CD4-positive, alpha-beta T cell (primary cell): ENCODE data around the gene RAB18. TPM values are rescaled to one million over a fixed set of nuclear protein-coding genes. Genes with fewer than 3 reads are reported as not detected.

ENCODE experiments used
- ATAC-seq: fragments of 200-7000 bp; cut with Tn5 transposase; one replicate; pipeline ENCODE4 v1.10.0; 2022; ENCODE audit warnings: mild to moderate bottlenecking; ENCODE audit not compliant: poor library complexity
- CTCF ChIA-PET: fragments of 350-600 bp; sonication (Branson Sonifier 250); formaldehyde crosslinking; loops from one replicate; lab custom pipeline; 2021; ENCODE audit warnings: antibody characterized with exemption, inconsistent platforms; lab: Charles Lee
- POLR2A ChIA-PET: fragments of 350-600 bp; sonication (Branson Sonifier 250); formaldehyde crosslinking; loops from one replicate; lab custom pipeline; 2021; ENCODE audit warnings: antibody characterized with exemption, inconsistent platforms; lab: Charles Lee
- DNase-seq, 14 experiments: peaks; one replicate each; pipeline ENCODE4 v3.0.0-alpha.2; 2013 to 2020; ENCODE audit warnings: mixed read lengths in 2 of 14
- H3K27ac ChIP-seq, 2 donors: one replicate each; pipeline versions ENCODE4 v1.5.1 to v1.7.0; 2013; ENCODE audit warnings: low read length in 2 of 2, low read depth in 1 of 2, mild to moderate bottlenecking in 1 of 2
- H3K27me3 ChIP-seq, 2 experiments: 1 replicate in 1 of 2; 2 replicates in 1 of 2; pipeline versions ENCODE4 v1.6.1 to v1.7.0; 2013; ENCODE audit warnings: low read length in 2 of 2, control low read depth in 1 of 2, mild to moderate bottlenecking in 1 of 2, moderate library complexity in 1 of 2; ENCODE audit not compliant: insufficient read depth in 2 of 2, control insufficient read depth in 1 of 2
- H3K36me3 ChIP-seq: one replicate; pipeline ENCODE4 v1.6.1; 2013; ENCODE audit warnings: low read length, control low read depth; ENCODE audit not compliant: insufficient read depth
- H3K4me1 ChIP-seq: one replicate; pipeline ENCODE4 v1.6.1; 2013; ENCODE audit warnings: low read length, control low read depth; ENCODE audit not compliant: insufficient read depth
- H3K4me3 ChIP-seq: one replicate; pipeline ENCODE4 v1.5.1; 2013; ENCODE audit warnings: mild to moderate bottlenecking, low read length, moderate library complexity
- H3K9me3 ChIP-seq, 2 experiments: 1 replicate in 1 of 2; 2 replicates in 1 of 2; pipeline versions ENCODE4 v1.6.1 to v1.7.0; 2013; ENCODE audit warnings: low read length in 2 of 2, mild to moderate bottlenecking in 2 of 2, control low read depth in 1 of 2, moderate library complexity in 1 of 2; ENCODE audit not compliant: control insufficient read depth in 1 of 2, insufficient read depth in 1 of 2
- H3K27ac Mint-ChIP-seq: one replicate; pipeline ENCODE4 v1.8.0; 2020; ENCODE audit warnings: mixed read lengths
- H3K27me3 Mint-ChIP-seq: one replicate; pipeline ENCODE4 v1.8.0; 2021; ENCODE audit warnings: mixed read lengths
- H3K36me3 Mint-ChIP-seq: one replicate; pipeline ENCODE4 v1.8.0; 2021; ENCODE audit warnings: low read depth, mixed read lengths
- H3K4me1 Mint-ChIP-seq: one replicate; pipeline ENCODE4 v1.8.0; 2021; ENCODE audit warnings: low read depth, mixed read lengths
- H3K4me3 Mint-ChIP-seq: one replicate; pipeline ENCODE4 v1.8.0; 2020; ENCODE audit warnings: mild to moderate bottlenecking, mixed read lengths
- H3K9me3 Mint-ChIP-seq: one replicate; pipeline ENCODE4 v1.8.0; 2020; ENCODE audit warnings: mixed read lengths
- intact Hi-C, 2 experiments: fragments of 100-400 bp; cut with DNase I in 1 of 2; cut with micrococcal nuclease in 1 of 2; formaldehyde crosslinking; loops; one replicate each; pipeline versions ENCODE4 v1.15.1 to v1.9.0; 2023 to 2025; cut with DNase I, micrococcal nuclease
- total RNA-seq, 174 experiments: library from RNA in 2 of 174; stranded (reverse) in 2 of 174; gene quantifications; one replicate each; pipeline ENCODE4 v1.2.3 and lab custom pipeline; 2021 to 2026
- TF ChIP-seq, protein P1 (sequence below): fragments of 200-600 bp; IDR thresholded peaks from one replicate; pipeline ENCODE4 v1.8.0; 2022; ENCODE audit warnings: antibody characterized with exemption, mild to moderate bottlenecking

The RAB18 gene
- total RNA-seq, 2 experiments from 2014 or later, result 120 to 130 TPM

DNA sequence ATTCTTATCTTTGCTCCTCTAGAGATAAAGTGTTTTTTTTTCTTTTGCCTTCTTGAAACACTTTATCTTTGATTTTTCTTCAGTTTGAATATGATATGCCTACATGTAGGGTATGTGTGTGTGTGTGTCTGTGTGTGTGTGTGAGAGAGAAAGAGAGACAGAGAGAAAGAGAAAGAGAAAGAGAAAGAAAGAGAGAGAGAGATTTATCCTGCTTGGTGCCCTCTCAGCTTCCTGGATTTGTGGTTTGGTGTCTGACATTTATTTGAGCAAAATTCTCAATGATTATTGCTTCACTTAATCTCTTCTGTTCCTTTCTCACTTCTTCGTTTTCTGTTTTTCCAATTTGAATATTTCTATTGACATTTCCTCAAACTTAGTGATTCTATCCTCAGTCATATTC lies 60.3 kb downstream of the RAB18 start:
- intact Hi-C loops, result no loop called here
- ATAC-seq, result no peak
- POLR2A ChIA-PET, result interaction anchor here (0.7 kb wide), 1 partner anchor 60 kb away, joined by 3 read pairs; the partner anchor contains the start of gene RAB18

DNA sequence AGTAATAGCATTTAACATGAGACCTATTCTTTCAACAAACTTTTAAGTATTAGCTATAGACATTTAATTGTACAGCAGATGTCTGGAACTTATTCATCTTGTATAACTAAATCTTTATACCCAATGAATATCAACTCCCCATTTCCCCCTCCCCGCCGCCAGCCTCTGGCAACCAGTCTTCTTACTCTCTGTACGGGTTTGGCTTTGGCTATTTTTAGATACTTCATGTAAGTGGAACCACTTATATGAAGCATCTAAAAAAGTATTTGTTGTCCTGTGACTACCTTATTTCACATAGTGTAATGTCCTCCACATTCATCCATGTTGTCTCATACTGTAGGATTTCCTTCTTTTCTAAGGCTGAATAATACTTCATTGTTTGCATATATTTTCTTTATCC lies 60.8 kb downstream of the RAB18 start:
- H3K27ac Mint-ChIP-seq, result no peak overlapping the region
- POLR2A ChIA-PET, result no interaction called here
- DNase-seq, result no peak

More for the DNA sequence above, 60.3 kb downstream of the RAB18 start:
- TF ChIP-seq, protein P1, sequence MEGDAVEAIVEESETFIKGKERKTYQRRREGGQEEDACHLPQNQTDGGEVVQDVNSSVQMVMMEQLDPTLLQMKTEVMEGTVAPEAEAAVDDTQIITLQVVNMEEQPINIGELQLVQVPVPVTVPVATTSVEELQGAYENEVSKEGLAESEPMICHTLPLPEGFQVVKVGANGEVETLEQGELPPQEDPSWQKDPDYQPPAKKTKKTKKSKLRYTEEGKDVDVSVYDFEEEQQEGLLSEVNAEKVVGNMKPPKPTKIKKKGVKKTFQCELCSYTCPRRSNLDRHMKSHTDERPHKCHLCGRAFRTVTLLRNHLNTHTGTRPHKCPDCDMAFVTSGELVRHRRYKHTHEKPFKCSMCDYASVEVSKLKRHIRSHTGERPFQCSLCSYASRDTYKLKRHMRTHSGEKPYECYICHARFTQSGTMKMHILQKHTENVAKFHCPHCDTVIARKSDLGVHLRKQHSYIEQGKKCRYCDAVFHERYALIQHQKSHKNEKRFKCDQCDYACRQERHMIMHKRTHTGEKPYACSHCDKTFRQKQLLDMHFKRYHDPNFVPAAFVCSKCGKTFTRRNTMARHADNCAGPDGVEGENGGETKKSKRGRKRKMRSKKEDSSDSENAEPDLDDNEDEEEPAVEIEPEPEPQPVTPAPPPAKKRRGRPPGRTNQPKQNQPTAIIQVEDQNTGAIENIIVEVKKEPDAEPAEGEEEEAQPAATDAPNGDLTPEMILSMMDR, result no peak
- Histone ChIP-seq H3K36me3 (no peaks in the 10 kb centered on the region), H3K4me1 (peaks cover 16% of the 10 kb centered on the region), H3K9me3 (no peaks in the 10 kb centered on the region), H3K27me3 (no peaks in the 10 kb centered on the region), H3K4me3 (no peak overlapping the region), H3K27ac (no peak overlapping the region)
- no peaks in the 10 kb centered on the region for H3K36me3 Mint-ChIP-seq
- peaks cover 4% of the 10 kb centered on the region for H3K9me3 Mint-ChIP-seq
- no peak overlapping the region for H3K27ac Mint-ChIP-seq
- no peak overlapping the region for H3K4me3 Mint-ChIP-seq
- peaks cover 31% of the 10 kb centered on the region for H3K4me1 Mint-ChIP-seq
- H3K27me3 Mint-ChIP-seq, result no peaks in the 10 kb centered on the region
- CTCF ChIA-PET, result no interaction called here
- DNase-seq, result peak in 1 of 14 experiments; percentile 55

GRCh38 chr10:27568196-27569175 lies 64.4 kb downstream of the RAB18 start:
- H3K27ac ChIP-seq, result peak overlapping the region in 1 of 2 donors; percentile 32
- intact Hi-C loops, result no loop called here
- Mint-ChIP-seq H3K27me3 (no peaks in the 10 kb centered on the region), H3K27ac (peak overlapping the region; percentile 63), H3K9me3 (peaks cover 4% of the 10 kb centered on the region), H3K4me3 (no peak overlapping the region), H3K36me3 (no peaks in the 10 kb centered on the region), H3K4me1 (peaks cover 31% of the 10 kb centered on the region)
- no peak for ATAC-seq
- no peak overlapping the region for H3K4me3 ChIP-seq
- peaks cover 19% of the 10 kb centered on the region for H3K4me1 ChIP-seq
- no peaks in the 10 kb centered on the region for H3K27me3 ChIP-seq
- DNase-seq, result peak in 3 of 14 experiments; percentile 28 to 69 (median 30)
- TF ChIP-seq, protein P1, result no peak
- CTCF ChIA-PET, result interaction anchor here (1.0 kb wide), 1 partner anchor 1035 kb away, joined by 4 read pairs; no protein-coding TSS in a partner anchor
- H3K9me3 ChIP-seq, result no peaks in the 10 kb centered on the region
- no peaks in the 10 kb centered on the region for H3K36me3 ChIP-seq
- POLR2A ChIA-PET, result no interaction called here

More for the DNA sequence above, 60.8 kb downstream of the RAB18 start:
- Histone ChIP-seq H3K27me3 (no peaks in the 10 kb centered on the region), H3K9me3 (no peaks in the 10 kb centered on the region), H3K4me1 (peaks cover 19% of the 10 kb centered on the region), H3K27ac (no peak overlapping the region), H3K36me3 (no peaks in the 10 kb centered on the region), H3K4me3 (no peak overlapping the region)
- Mint-ChIP-seq H3K27me3 (no peaks in the 10 kb centered on the region), H3K4me3 (no peak overlapping the region), H3K9me3 (peaks cover 4% of the 10 kb centered on the region), H3K36me3 (no peaks in the 10 kb centered on the region), H3K4me1 (peaks cover 31% of the 10 kb centered on the region)
- TF ChIP-seq, protein P1, result no peak
- no peak for ATAC-seq
- CTCF ChIA-PET, result no interaction called here
- intact Hi-C loops, result no loop called here
